ENCODE data around the gene DSCAM. TPM values are rescaled to one million over a fixed set of nuclear protein-coding genes. Genes with fewer than 3 reads are reported as not detected.
"Not testable (repeated sequence)": the region's sequence is repeated elsewhere in the genome, so short reads cannot be mapped to it uniquely, and the experiment has no call there.

DSCAM gene
- total and polyA plus RNA-seq, 2 experiments from 2014 or later: 0.23 to 0.42 TPM

GRCh38 chr21:40270047-40270446 is 576.9 kb downstream of the DSCAM start:
- no peak overlapping the region for H3K27ac ChIP-seq
- peaks cover 21% of the 10 kb centered on the region for H3K4me1 ChIP-seq (ENCODE audit: low read depth)
- no peak for DNase-seq (ENCODE audit: low read depth in 1 of 2, low spot score in 1 of 2)
- no peaks in the 10 kb centered on the region for H3K9me3 ChIP-seq (ENCODE audit: low read depth)
- H3K4me3 ChIP-seq: no peak overlapping the region
- no peaks in the 10 kb centered on the region for H3K36me3 ChIP-seq
- TF ChIP-seq, protein P1, sequence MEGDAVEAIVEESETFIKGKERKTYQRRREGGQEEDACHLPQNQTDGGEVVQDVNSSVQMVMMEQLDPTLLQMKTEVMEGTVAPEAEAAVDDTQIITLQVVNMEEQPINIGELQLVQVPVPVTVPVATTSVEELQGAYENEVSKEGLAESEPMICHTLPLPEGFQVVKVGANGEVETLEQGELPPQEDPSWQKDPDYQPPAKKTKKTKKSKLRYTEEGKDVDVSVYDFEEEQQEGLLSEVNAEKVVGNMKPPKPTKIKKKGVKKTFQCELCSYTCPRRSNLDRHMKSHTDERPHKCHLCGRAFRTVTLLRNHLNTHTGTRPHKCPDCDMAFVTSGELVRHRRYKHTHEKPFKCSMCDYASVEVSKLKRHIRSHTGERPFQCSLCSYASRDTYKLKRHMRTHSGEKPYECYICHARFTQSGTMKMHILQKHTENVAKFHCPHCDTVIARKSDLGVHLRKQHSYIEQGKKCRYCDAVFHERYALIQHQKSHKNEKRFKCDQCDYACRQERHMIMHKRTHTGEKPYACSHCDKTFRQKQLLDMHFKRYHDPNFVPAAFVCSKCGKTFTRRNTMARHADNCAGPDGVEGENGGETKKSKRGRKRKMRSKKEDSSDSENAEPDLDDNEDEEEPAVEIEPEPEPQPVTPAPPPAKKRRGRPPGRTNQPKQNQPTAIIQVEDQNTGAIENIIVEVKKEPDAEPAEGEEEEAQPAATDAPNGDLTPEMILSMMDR (IDR thresholded peaks at IDR 0.05; ENCODE audit: low read depth, low read length): no peak
- no peaks in the 10 kb centered on the region for H3K27me3 ChIP-seq

DNA sequence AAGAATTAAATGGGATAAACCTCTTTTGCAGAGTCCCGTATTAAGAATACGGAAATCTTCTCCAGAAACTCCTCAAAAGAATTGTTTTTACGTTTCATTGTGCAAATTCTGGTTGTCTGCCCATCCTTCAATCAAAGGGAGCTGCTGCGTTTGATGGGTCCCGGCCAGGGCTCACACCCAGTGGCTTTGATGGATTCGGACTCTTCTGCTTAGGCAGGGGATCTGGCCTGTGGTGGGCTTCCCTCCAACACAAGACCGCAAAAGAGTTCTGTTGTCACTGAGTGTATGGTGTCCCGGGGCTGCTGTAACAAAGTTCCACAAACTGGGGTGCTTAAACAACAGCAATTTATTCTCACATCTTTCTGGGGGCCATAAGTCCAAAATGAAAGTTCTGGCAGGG is 577.7 kb downstream of the DSCAM start:
- TF ChIP-seq, protein P1 (IDR thresholded peaks at IDR 0.05; ENCODE audit: low read depth, low read length): no peak
- no peaks in the 10 kb centered on the region for H3K9me3 ChIP-seq (ENCODE audit: low read depth)
- DNase-seq (ENCODE audit: low read depth in 1 of 2, low spot score in 1 of 2): no peak
- no peaks in the 10 kb centered on the region for H3K36me3 ChIP-seq
- no peak overlapping the region for H3K4me3 ChIP-seq
- H3K27ac ChIP-seq: no peak overlapping the region
- H3K4me1 ChIP-seq (ENCODE audit: low read depth): peaks cover 21% of the 10 kb centered on the region
- H3K27me3 ChIP-seq: no peaks in the 10 kb centered on the region

- not testable (repeated sequence) for H3K27ac ChIP-seq; H3K27me3 ChIP-seq; H3K36me3 ChIP-seq; DNase-seq (ENCODE audit: low read depth in 1 of 2, low spot score in 1 of 2); H3K4me3 ChIP-seq; H3K9me3 ChIP-seq (ENCODE audit: low read depth); H3K4me1 ChIP-seq (ENCODE audit: low read depth)
Observed at GRCh38 chr21:40258456-40258855, 588.5 kb downstream of the DSCAM start.

GRCh38 chr21:40257342-40257741 is 589.6 kb downstream of the DSCAM start:
- H3K36me3 ChIP-seq: no peaks in the 10 kb centered on the region
- H3K27ac ChIP-seq: no peak overlapping the region
- no peaks in the 10 kb centered on the region for H3K27me3 ChIP-seq
- no peak overlapping the region for H3K4me3 ChIP-seq
- TF ChIP-seq, protein P1 (IDR thresholded peaks at IDR 0.05; ENCODE audit: low read depth, low read length): no peak
- no peaks in the 10 kb centered on the region for H3K4me1 ChIP-seq (ENCODE audit: low read depth)
- H3K9me3 ChIP-seq (ENCODE audit: low read depth): no peaks in the 10 kb centered on the region
- no peak for DNase-seq (ENCODE audit: low read depth in 1 of 2, low spot score in 1 of 2)

- no peak overlapping the region for H3K4me3 ChIP-seq
- H3K9me3 ChIP-seq (ENCODE audit: low read depth): no peaks in the 10 kb centered on the region
- TF ChIP-seq, protein P1 (IDR thresholded peaks at IDR 0.05; ENCODE audit: low read depth, low read length): no peak
- H3K27me3 ChIP-seq: no peaks in the 10 kb centered on the region
- no peaks in the 10 kb centered on the region for H3K4me1 ChIP-seq (ENCODE audit: low read depth)
- DNase-seq (ENCODE audit: low read depth in 1 of 2, low spot score in 1 of 2): no peak
- no peaks in the 10 kb centered on the region for H3K36me3 ChIP-seq
- no peak overlapping the region for H3K27ac ChIP-seq
Observed at GRCh38 chr21:40255518-40256444, 591.2 kb downstream of the DSCAM start.
